GM12873 (cell line): ENCODE measurements around the gene PLCG1.

Source experiments
- TF ChIP-seq, protein P1 (sequence below): IDR thresholded peaks from 2 replicates; pipeline ENCODE4 v1.5.1; 2012; ENCODE audit warnings: low read depth, mild to moderate bottlenecking, moderate library complexity, low read length, control low read depth; ENCODE audit not compliant: insufficient read depth; ENCODE audit errors: missing control alignments

PLCG1 gene

GRCh38 chr20:41160686-41161085, 23.3 kb downstream of the PLCG1 start:
- TF ChIP-seq, protein P1, sequence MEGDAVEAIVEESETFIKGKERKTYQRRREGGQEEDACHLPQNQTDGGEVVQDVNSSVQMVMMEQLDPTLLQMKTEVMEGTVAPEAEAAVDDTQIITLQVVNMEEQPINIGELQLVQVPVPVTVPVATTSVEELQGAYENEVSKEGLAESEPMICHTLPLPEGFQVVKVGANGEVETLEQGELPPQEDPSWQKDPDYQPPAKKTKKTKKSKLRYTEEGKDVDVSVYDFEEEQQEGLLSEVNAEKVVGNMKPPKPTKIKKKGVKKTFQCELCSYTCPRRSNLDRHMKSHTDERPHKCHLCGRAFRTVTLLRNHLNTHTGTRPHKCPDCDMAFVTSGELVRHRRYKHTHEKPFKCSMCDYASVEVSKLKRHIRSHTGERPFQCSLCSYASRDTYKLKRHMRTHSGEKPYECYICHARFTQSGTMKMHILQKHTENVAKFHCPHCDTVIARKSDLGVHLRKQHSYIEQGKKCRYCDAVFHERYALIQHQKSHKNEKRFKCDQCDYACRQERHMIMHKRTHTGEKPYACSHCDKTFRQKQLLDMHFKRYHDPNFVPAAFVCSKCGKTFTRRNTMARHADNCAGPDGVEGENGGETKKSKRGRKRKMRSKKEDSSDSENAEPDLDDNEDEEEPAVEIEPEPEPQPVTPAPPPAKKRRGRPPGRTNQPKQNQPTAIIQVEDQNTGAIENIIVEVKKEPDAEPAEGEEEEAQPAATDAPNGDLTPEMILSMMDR: no peak

- TF ChIP-seq, protein P1: no peak
These were observed 24.5 kb downstream of the PLCG1 start for GRCh38 chr20:41161886-41162285.

DNA sequence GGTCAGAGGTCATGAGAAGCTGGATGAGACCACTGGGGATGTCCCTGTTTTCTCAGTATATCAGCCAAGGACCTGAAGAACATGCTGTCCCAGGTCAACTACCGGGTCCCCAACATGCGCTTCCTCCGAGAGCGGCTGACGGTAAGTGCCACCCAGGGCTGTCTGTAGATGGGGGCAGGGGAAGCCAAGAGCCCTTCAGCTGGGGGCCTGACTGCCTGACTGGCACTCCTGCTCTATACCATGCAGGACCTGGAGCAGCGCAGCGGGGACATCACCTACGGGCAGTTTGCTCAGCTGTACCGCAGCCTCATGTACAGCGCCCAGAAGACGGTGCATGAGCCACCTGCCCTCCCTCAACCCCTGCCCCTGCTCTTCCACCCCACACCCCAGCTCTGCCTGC, 25.1 kb downstream of the PLCG1 start:
- TF ChIP-seq, protein P1: no peak

GRCh38 chr20:41163821-41164220, 26.5 kb downstream of the PLCG1 start:
- TF ChIP-seq, protein P1: no peak

- TF ChIP-seq, protein P1: no peak
These were observed 27.9 kb downstream of the PLCG1 start for GRCh38 chr20:41165001-41165882.

DNA sequence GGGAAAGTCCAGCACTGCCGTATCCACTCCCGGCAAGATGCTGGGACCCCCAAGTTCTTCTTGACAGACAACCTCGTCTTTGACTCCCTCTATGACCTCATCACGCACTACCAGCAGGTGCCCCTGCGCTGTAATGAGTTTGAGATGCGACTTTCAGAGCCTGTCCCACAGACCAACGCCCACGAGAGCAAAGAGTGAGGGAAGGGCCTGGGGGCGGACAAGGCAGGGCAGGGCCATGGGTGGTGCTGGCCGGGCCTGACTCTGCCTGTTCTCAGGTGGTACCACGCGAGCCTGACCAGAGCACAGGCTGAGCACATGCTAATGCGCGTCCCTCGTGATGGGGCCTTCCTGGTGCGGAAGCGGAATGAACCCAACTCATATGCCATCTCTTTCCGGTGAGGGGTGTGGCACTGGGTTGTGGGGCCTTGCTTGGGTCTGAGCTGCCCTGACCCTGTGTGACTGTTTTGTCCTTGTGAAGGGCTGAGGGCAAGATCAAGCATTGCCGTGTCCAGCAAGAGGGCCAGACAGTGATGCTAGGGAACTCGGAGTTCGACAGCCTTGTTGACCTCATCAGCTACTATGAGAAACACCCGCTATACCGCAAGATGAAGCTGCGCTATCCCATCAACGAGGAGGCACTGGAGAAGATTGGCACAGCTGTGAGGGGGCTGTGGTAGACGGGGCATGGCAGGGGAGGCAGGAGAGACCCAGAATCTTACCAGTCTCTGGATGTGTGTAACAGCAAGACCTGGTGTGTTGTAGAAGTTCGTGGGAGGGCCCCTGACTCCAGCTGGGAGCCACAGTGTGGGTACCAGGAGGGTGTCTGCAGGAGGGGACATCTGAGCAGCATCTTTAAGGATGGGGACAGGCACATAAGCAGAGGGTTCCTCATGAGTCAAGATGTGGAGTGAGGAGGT, 29.1 kb downstream of the PLCG1 start:
- TF ChIP-seq, protein P1: no peak

DNA sequence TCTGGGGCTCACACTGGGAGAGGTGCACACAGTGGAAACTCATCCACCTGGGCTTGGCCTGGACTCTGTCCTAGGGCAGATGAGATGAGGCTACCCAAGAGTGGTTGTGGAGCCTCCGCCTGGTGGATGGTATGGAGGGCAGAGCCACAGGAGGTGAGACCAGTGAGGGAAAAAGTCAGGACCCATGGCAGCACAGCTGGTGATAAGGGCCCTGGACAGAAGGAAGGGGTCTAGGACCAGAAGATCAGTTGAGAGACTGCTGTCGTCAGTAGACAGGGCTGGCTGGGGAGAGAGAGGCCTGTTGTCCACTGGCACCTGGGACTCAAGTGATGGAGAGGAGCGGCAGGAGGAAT, 29.8 kb downstream of the PLCG1 start:
- TF ChIP-seq, protein P1: no peak
